Right lobe of liver (tissue), 6 donors: ENCODE data around the gene HDLBP. TPM values are rescaled to one million over a fixed set of nuclear protein-coding genes. Genes with fewer than 3 reads are reported as not detected.

ENCODE experiments used
- ATAC-seq, 4 donors: fragments of 200-7000 bp; cut with Tn5 transposase; one replicate each; pipeline ENCODE4 v1.9.1; 2020; ENCODE audit warnings: mild to moderate bottlenecking in 4 of 4, moderate library complexity in 4 of 4
- DNase-seq, 3 donors: peaks; one replicate each; pipeline ENCODE4 v3.0.0-alpha.2; 2020
- H3K27ac ChIP-seq, 3 donors: fragments of 200-600 bp; one replicate each; pipeline ENCODE4 v1.8.0; 2022
- H3K27me3 ChIP-seq, 2 donors: fragments of 200-600 bp; one replicate each; pipeline ENCODE4 v1.8.0; 2022
- H3K36me3 ChIP-seq, 4 donors: fragments of 200-600 bp; sonication (generic) in 1 of 4; one replicate each; pipeline versions ENCODE4 v1.5.1 to v1.8.0; 2017 to 2022; ENCODE audit warnings: control low read depth in 1 of 4
- H3K4me1 ChIP-seq, 4 donors: fragments of 200-600 bp; sonication (generic) in 1 of 4; one replicate each; pipeline versions ENCODE4 v1.5.1 to v1.8.0; 2017 to 2022; ENCODE audit warnings: control low read depth in 1 of 4
- H3K4me3 ChIP-seq, 3 donors: fragments of 200-600 bp; one replicate each; pipeline ENCODE4 v1.8.0; 2022
- H3K9me3 ChIP-seq, 4 donors: fragments of 200-600 bp; sonication (generic) in 1 of 4; one replicate each; pipeline versions ENCODE4 v1.5.1 to v1.8.0; 2017 to 2022; ENCODE audit warnings: control low read depth in 1 of 4
- CTCF ChIP-seq, 4 donors: fragments of 200-600 bp in 3 of 4; fragments of 450-650 bp in 1 of 4; IDR thresholded peaks; one replicate each; pipeline versions ENCODE4 v1.5.1 to v1.8.0; 2016 to 2022; ENCODE audit warnings: antibody characterized with exemption in 4 of 4, mild to moderate bottlenecking in 2 of 4
- POLR2A ChIP-seq: fragments of 450-650 bp; IDR thresholded peaks from one replicate; pipeline ENCODE4 v1.6.1; 2017; ENCODE audit warnings: antibody characterized with exemption, mild to moderate bottlenecking
- WGBS: methylation state at CpG from one replicate; pipeline ENCODE4 v1.1.6; 2018; ENCODE audit warnings: low coverage, low lambda C conversion rate; ENCODE audit not compliant: insufficient coverage; ENCODE audit errors: missing lambda C conversion rate; 5-methylcytosine and 5-hydroxymethylcytosine counted together
- intact Hi-C, 2 donors: fragments of 100-400 bp; cut with DNase I; formaldehyde crosslinking; loops; one replicate each; pipeline versions ENCODE4 v1.11.2 to v1.14.1; 2022
- total RNA-seq, 6 experiments: library from RNA; depleted of rRNA in 2 of 6; stranded (reverse); fragments of >200 nt in 2 of 6; fragmentation: NEBNext Ultra II Directional in 3 of 6; extraction: Animal tissue kit (Norgen Biotek cat#: 25700) in 3 of 6; gene quantifications; one replicate each; pipeline versions ENCODE4 v1.1.0 to v1.2.4, GENCODE V29; 2016 to 2023
- donor health status: DM: no; HTN: yes; CAD: no.
- donor health status: DM: no; HTN: no; CAD: no.
- donor health status: DM: no; HTN: no; CAD: no.
- donor health status: DM: no; HTN: yes; CAD: no.
- donor health status: DM: no; HTN: yes; CAD: no.

Gene HDLBP
- total RNA-seq, 6 experiments from 2014 or later, result 341 to 557 (median 479) TPM

DNA sequence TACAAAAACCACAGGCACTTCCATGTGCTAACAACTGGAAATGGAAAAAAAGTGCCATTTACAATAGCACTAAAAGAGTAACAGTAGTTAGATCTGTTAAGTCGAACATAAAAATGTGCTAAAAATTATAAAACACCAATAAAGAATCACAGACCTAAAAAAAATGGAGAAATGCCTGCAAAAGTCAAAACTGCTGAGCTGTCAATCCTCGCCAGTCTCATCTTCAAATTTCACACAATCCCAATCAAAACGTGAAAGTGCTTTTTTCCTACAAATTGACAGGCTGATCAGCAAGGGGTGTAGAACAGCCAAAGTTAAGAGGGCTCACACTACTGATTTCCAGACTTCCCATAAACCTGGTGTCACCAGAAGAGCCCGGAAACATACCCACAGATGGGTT, 73.8 kb downstream of the HDLBP start:
- no peak for DNase-seq
- no peak for ATAC-seq
- TF ChIP-seq POLR2A, result no peak
- no peak for TF ChIP-seq CTCF (IDR thresholded peaks at IDR 0.05)
- Histone ChIP-seq H3K27me3 (no peaks in the 10 kb centered on the region), H3K9me3 (no peaks in the 10 kb centered on the region), H3K4me1 (no peaks in the 10 kb centered on the region), H3K36me3 (peaks cover 27 to 100% (median 68%) of the 10 kb centered on the region in 4 donors), H3K4me3 (no peak overlapping the region), H3K27ac (peak overlapping the region in 1 of 3 donors; percentile 5)
- intact Hi-C loops, result no loop called here
- WGBS, result 73% methylated on average over 4 of the region's 4 CpGs

DNA sequence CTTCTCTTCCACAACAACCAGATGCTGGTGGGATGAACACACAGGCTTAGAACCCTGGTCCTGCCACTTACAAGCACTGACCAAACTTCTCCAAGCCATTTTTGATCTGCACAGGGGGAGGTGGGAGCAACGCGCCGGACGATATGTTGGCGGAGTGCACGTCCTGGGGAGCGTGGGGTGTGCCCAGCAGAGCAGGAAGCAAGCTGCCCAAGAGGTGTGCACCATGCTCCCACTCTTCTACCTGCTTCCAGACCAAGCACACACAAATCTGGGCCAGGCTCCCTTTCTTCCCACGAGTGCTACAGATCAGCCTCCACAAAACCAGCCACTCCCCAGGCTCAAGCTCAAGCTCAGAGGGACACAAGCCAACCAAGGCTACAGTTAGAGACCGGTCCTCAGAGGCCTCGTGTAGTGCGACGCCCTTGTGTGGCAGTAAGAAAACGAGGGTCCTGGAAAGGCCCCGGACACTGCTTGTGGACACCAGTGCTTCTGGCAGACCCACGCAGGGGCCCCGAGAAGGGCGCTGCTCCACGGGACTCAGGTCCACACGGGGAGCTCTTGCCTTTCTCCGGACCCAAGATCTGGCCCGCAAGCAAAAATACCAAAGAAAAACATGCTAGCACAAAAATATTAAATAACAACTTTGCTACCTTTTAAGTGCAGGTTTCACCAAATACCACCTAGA, 75.0 kb downstream of the HDLBP start:
- Histone ChIP-seq H3K27ac (no peak overlapping the region), H3K9me3 (no peaks in the 10 kb centered on the region), H3K4me3 (no peak overlapping the region), H3K36me3 (peaks cover 33 to 100% (median 69%) of the 10 kb centered on the region in 4 donors), H3K4me1 (no peaks in the 10 kb centered on the region), H3K27me3 (no peaks in the 10 kb centered on the region)
- WGBS, result 92% methylated on average over 8 of the region's 21 CpGs
- DNase-seq, result no peak
- ATAC-seq, result no peak
- TF ChIP-seq POLR2A (no peak), CTCF (IDR thresholded peaks at IDR 0.05) (no peak)
- intact Hi-C loops, result no loop called here

- DNase-seq (no peak), ATAC-seq (no peak)
- Histone ChIP-seq H3K27me3 (no peaks in the 10 kb centered on the region), H3K4me3 (no peak overlapping the region), H3K9me3 (no peaks in the 10 kb centered on the region), H3K27ac (no peak overlapping the region), H3K4me1 (no peaks in the 10 kb centered on the region), H3K36me3 (peaks cover 36 to 100% (median 67%) of the 10 kb centered on the region in 4 donors)
- TF ChIP-seq CTCF (IDR thresholded peaks at IDR 0.05) (no peak), POLR2A (no peak)
- WGBS, result 80% methylated on average over 1 of the region's 28 CpGs
- intact Hi-C loops, result no loop called here
Measured at GRCh38 chr2:241239552-241240202, 75.8 kb downstream of the HDLBP start.

GRCh38 chr2:241238693-241239198, 76.7 kb downstream of the HDLBP start:
- ATAC-seq (no peak), DNase-seq (no peak)
- H3K27me3 ChIP-seq, result no peaks in the 10 kb centered on the region
- no peaks in the 10 kb centered on the region for H3K4me1 ChIP-seq
- no peak for TF ChIP-seq POLR2A
- no peak for TF ChIP-seq CTCF (IDR thresholded peaks at IDR 0.05)
- peaks cover 36 to 100% (median 68%) of the 10 kb centered on the region in 4 donors for H3K36me3 ChIP-seq
- H3K9me3 ChIP-seq, result no peaks in the 10 kb centered on the region
- WGBS, result 93% methylated on average over 2 of the region's 5 CpGs
- intact Hi-C loops, result no loop called here
- H3K4me3 ChIP-seq, result no peak overlapping the region
- H3K27ac ChIP-seq, result no peak overlapping the region
